ENCODE data around the gene PSTPIP1.

PSTPIP1 gene

GRCh38 chr15:77018796-77019505 lies 24.0 kb downstream of the PSTPIP1 start:
- no peaks in the 10 kb centered on the region for H3K27me3 ChIP-seq (replicated peaks; ENCODE audit: control insufficient read depth, insufficient read depth, low read length)
- TF ChIP-seq CTCF (IDR thresholded peaks at IDR 0.05; ENCODE audit: insufficient read depth, low read length, poor library complexity, severe bottlenecking): no peak
- no peaks in the 10 kb centered on the region for H3K36me3 ChIP-seq (ENCODE audit: control insufficient read depth, insufficient read depth, low read length)
- DNase-seq (ENCODE audit: extremely low read depth, insufficient read length): no peak
- H3K4me3 ChIP-seq (replicated peaks; ENCODE audit: low read depth, low read length): no peak overlapping the region

GRCh38 chr15:77019521-77020331 lies 24.8 kb downstream of the PSTPIP1 start:
- no peaks in the 10 kb centered on the region for H3K27me3 ChIP-seq (replicated peaks; ENCODE audit: control insufficient read depth, insufficient read depth, low read length)
- H3K36me3 ChIP-seq (ENCODE audit: control insufficient read depth, insufficient read depth, low read length): no peaks in the 10 kb centered on the region
- no peak for DNase-seq (ENCODE audit: extremely low read depth, insufficient read length)
- TF ChIP-seq CTCF (IDR thresholded peaks at IDR 0.05; ENCODE audit: insufficient read depth, low read length, poor library complexity, severe bottlenecking): no peak
- H3K4me3 ChIP-seq (replicated peaks; ENCODE audit: low read depth, low read length): no peak overlapping the region

- H3K4me3 ChIP-seq (replicated peaks; ENCODE audit: low read depth, low read length): no peak overlapping the region
- no peaks in the 10 kb centered on the region for H3K36me3 ChIP-seq (ENCODE audit: control insufficient read depth, insufficient read depth, low read length)
- no peak for TF ChIP-seq CTCF (IDR thresholded peaks at IDR 0.05; ENCODE audit: insufficient read depth, low read length, poor library complexity, severe bottlenecking)
- no peak for DNase-seq (ENCODE audit: extremely low read depth, insufficient read length)
- no peaks in the 10 kb centered on the region for H3K27me3 ChIP-seq (replicated peaks; ENCODE audit: control insufficient read depth, insufficient read depth, low read length)
Measured at GRCh38 chr15:77020348-77021087, 25.6 kb downstream of the PSTPIP1 start.

- H3K36me3 ChIP-seq (ENCODE audit: control insufficient read depth, insufficient read depth, low read length): no peaks in the 10 kb centered on the region
- H3K27me3 ChIP-seq (replicated peaks; ENCODE audit: control insufficient read depth, insufficient read depth, low read length): no peaks in the 10 kb centered on the region
- TF ChIP-seq CTCF (IDR thresholded peaks at IDR 0.05; ENCODE audit: insufficient read depth, low read length, poor library complexity, severe bottlenecking): no peak
- no peak for DNase-seq (ENCODE audit: extremely low read depth, insufficient read length)
- no peak overlapping the region for H3K4me3 ChIP-seq (replicated peaks; ENCODE audit: low read depth, low read length)
Measured at GRCh38 chr15:77021088-77021481, 26.2 kb downstream of the PSTPIP1 start.

GRCh38 chr15:77021803-77022381 lies 27.0 kb downstream of the PSTPIP1 start:
- no peak for DNase-seq (ENCODE audit: extremely low read depth, insufficient read length)
- Histone ChIP-seq H3K27me3 (replicated peaks; ENCODE audit: control insufficient read depth, insufficient read depth, low read length) (no peaks in the 10 kb centered on the region), H3K4me3 (replicated peaks; ENCODE audit: low read depth, low read length) (no peak overlapping the region), H3K36me3 (ENCODE audit: control insufficient read depth, insufficient read depth, low read length) (no peaks in the 10 kb centered on the region)
- no peak for TF ChIP-seq CTCF (IDR thresholded peaks at IDR 0.05; ENCODE audit: insufficient read depth, low read length, poor library complexity, severe bottlenecking)

Measured in GM06990 (cell line).